Activated T-helper 1 cell treated with anti-CD3 and anti-CD28 coated beads, Interleukin-12 subunit alpha, Interleukin-12 subunit beta, Interleukin-2, Interleukin-4 antibody, amounts not matched to agents 30 ng/mL and 10 ng/mL and 1 ng/mL, durations not matched to agents 14 hours and 24 hours and 36 hours (primary cell): ENCODE data around the gene OSBPL6. TPM values are rescaled to one million over a fixed set of nuclear protein-coding genes. Genes with fewer than 3 reads are reported as not detected.
A peak's percentile ranks its signal among the peaks of the same experiment; 100 is the strongest.

Source experiments
- DNase-seq: peaks from one replicate; pipeline ENCODE4 v3.0.0; 2021; ENCODE audit warnings: low spot score
- H3K27ac Mint-ChIP-seq: one replicate; pipeline ENCODE4 v1.8.0; 2021; ENCODE audit warnings: mild to moderate bottlenecking, mixed read lengths
- H3K27me3 Mint-ChIP-seq: one replicate; pipeline ENCODE4 v1.8.0; 2022; ENCODE audit warnings: mild to moderate bottlenecking, moderate library complexity, mixed read lengths; ENCODE audit not compliant: insufficient read depth
- H3K36me3 Mint-ChIP-seq: one replicate; pipeline ENCODE4 v1.8.0; 2021; ENCODE audit warnings: low read depth, mixed read lengths
- H3K4me1 Mint-ChIP-seq: one replicate; pipeline ENCODE4 v1.8.0; 2021; ENCODE audit warnings: low read depth, mixed read lengths
- H3K4me3 Mint-ChIP-seq: one replicate; pipeline ENCODE4 v1.8.0; 2021; ENCODE audit warnings: mild to moderate bottlenecking, moderate library complexity, mixed read lengths
- H3K9me3 Mint-ChIP-seq: one replicate; pipeline ENCODE4 v1.8.0; 2021; ENCODE audit warnings: mixed read lengths
- intact Hi-C: fragments of 100-400 bp; cut with micrococcal nuclease; formaldehyde crosslinking; loops from one replicate; pipeline ENCODE4 v1.15.1; 2024
- total RNA-seq: library from RNA; stranded (reverse); gene quantifications from 2 replicates; pipeline ENCODE4 v1.2.3, GENCODE V29; 2022

Gene OSBPL6
- total RNA-seq, 1 donor from 2014 or later = 1.9 TPM

GRCh38 chr2:178287652-178288344 is 93.5 kb downstream of the OSBPL6 start:
- Mint-ChIP-seq H3K4me1 (no peaks in the 10 kb centered on the region), H3K27ac (no peak overlapping the region), H3K27me3 (no peaks in the 10 kb centered on the region), H3K4me3 (no peak overlapping the region), H3K9me3 (no peaks in the 10 kb centered on the region), H3K36me3 (no peaks in the 10 kb centered on the region)
- DNase-seq = no peak
- intact Hi-C loops = no loop called here

GRCh38 chr2:178291703-178292102 is 97.4 kb downstream of the OSBPL6 start:
- H3K4me3 Mint-ChIP-seq = no peak overlapping the region

DNA sequence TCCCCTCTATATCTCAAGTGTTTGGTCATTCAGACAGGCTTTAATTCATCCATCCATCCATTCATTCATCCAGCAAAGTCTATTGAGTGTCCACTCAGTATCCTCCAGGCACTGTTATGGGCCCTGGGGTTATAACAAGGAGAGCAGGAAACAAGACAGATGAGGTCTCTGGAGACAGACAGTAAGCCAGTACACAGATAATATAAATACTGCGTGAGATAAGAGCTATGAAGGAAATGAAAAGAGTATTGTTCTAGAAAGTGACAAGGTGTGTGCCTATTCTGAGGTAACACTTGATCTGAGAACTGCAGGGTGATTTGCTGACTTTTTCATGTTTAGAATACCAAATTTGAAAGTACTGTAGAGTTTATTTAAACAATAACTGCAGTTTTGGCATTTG is 98.3 kb downstream of the OSBPL6 start:
- Mint-ChIP-seq H3K27ac (no peak overlapping the region), H3K27me3 (peaks cover 7% of the 10 kb centered on the region), H3K4me3 (no peak overlapping the region), H3K4me1 (no peaks in the 10 kb centered on the region), H3K36me3 (no peaks in the 10 kb centered on the region), H3K9me3 (no peaks in the 10 kb centered on the region)
- no peak for DNase-seq
- intact Hi-C loops = no loop called here

More at GRCh38 chr2:178291703-178292102, 97.4 kb downstream of the OSBPL6 start:
- DNase-seq = no peak
- no peaks in the 10 kb centered on the region for H3K4me1 Mint-ChIP-seq
- no peaks in the 10 kb centered on the region for H3K9me3 Mint-ChIP-seq
- no peaks in the 10 kb centered on the region for H3K36me3 Mint-ChIP-seq
- intact Hi-C loops = no loop called here
- H3K27ac Mint-ChIP-seq = no peak overlapping the region
- peaks cover 3% of the 10 kb centered on the region for H3K27me3 Mint-ChIP-seq

GRCh38 chr2:178295115-178295514 is 100.8 kb downstream of the OSBPL6 start:
- no peaks in the 10 kb centered on the region for H3K36me3 Mint-ChIP-seq
- H3K27ac Mint-ChIP-seq = no peak overlapping the region
- H3K4me1 Mint-ChIP-seq = no peaks in the 10 kb centered on the region
- H3K27me3 Mint-ChIP-seq = peaks cover 8% of the 10 kb centered on the region
- no peaks in the 10 kb centered on the region for H3K9me3 Mint-ChIP-seq
- no peak for DNase-seq
- intact Hi-C loops = loop anchor here (5.0 kb wide), 1 partner anchor 183 kb away; the partner anchor contains the start of gene RBM45
- H3K4me3 Mint-ChIP-seq = no peak overlapping the region

DNA sequence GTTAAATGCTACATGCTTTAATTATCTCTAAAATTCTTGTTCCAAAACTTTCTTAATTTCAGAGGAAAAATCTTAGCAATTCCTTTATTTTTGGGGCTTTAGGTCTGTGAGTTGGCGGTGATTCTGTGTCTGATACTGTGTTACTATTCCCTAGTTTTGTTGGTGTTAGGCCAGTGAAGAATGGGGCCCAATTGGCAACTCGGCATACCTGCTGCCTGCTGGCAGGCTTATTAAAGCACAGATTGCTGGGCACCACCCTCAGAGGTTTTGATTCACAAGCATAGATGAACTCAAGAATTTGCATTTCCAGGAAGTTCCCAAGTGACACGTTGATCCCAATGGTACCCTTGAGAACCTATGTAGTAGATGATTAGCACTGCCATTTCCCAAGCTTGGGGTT is 101.6 kb downstream of the OSBPL6 start:
- intact Hi-C loops = loop anchor here (5.0 kb wide), 1 partner anchor 184 kb away; the partner anchor contains the start of gene RBM45
- DNase-seq = no peak
- H3K27ac Mint-ChIP-seq = no peak overlapping the region
- no peaks in the 10 kb centered on the region for H3K4me1 Mint-ChIP-seq
- no peaks in the 10 kb centered on the region for H3K36me3 Mint-ChIP-seq
- no peaks in the 10 kb centered on the region for H3K9me3 Mint-ChIP-seq
- H3K4me3 Mint-ChIP-seq = no peak overlapping the region
- H3K27me3 Mint-ChIP-seq = peaks cover 8% of the 10 kb centered on the region

- no peak for DNase-seq
- H3K4me1 Mint-ChIP-seq = no peaks in the 10 kb centered on the region
Observed at GRCh38 chr2:178296394-178297090, 102.2 kb downstream of the OSBPL6 start.

GRCh38 chr2:178297091-178297411 is 102.7 kb downstream of the OSBPL6 start:
- intact Hi-C loops = loop anchor here (5.0 kb wide), 1 partner anchor 185 kb away; the partner anchor contains the start of gene RBM45
- no peak overlapping the region for H3K4me3 Mint-ChIP-seq
- H3K27ac Mint-ChIP-seq = no peak overlapping the region
- no peaks in the 10 kb centered on the region for H3K4me1 Mint-ChIP-seq
- no peaks in the 10 kb centered on the region for H3K36me3 Mint-ChIP-seq
- no peak for DNase-seq
- peaks cover 8% of the 10 kb centered on the region for H3K27me3 Mint-ChIP-seq
- no peaks in the 10 kb centered on the region for H3K9me3 Mint-ChIP-seq

More at GRCh38 chr2:178296394-178297090, 102.2 kb downstream of the OSBPL6 start:
- H3K36me3 Mint-ChIP-seq = no peaks in the 10 kb centered on the region
- H3K27ac Mint-ChIP-seq = no peak overlapping the region
- H3K4me3 Mint-ChIP-seq = no peak overlapping the region
- intact Hi-C loops = loop anchor here (5.0 kb wide), 1 partner anchor 184 kb away; the partner anchor contains the start of gene RBM45
- peaks cover 8% of the 10 kb centered on the region for H3K27me3 Mint-ChIP-seq
- H3K9me3 Mint-ChIP-seq = no peaks in the 10 kb centered on the region

- Mint-ChIP-seq H3K4me3 (no peak overlapping the region), H3K27me3 (peaks cover 10% of the 10 kb centered on the region), H3K27ac (no peak overlapping the region), H3K4me1 (no peaks in the 10 kb centered on the region), H3K36me3 (no peaks in the 10 kb centered on the region), H3K9me3 (no peaks in the 10 kb centered on the region)
- no peak for DNase-seq
- intact Hi-C loops = loop anchor here (5.0 kb wide), 1 partner anchor 186 kb away; the partner anchor contains the start of gene RBM45
Observed at GRCh38 chr2:178298785-178299212, 104.5 kb downstream of the OSBPL6 start.

GRCh38 chr2:178301649-178302238 is 107.4 kb downstream of the OSBPL6 start:
- peaks cover 8% of the 10 kb centered on the region for H3K27me3 Mint-ChIP-seq
- no peaks in the 10 kb centered on the region for H3K9me3 Mint-ChIP-seq
- no peak overlapping the region for H3K4me3 Mint-ChIP-seq
- DNase-seq = no peak
- H3K36me3 Mint-ChIP-seq = no peaks in the 10 kb centered on the region
- intact Hi-C loops = no loop called here
- H3K4me1 Mint-ChIP-seq = no peaks in the 10 kb centered on the region
- no peak overlapping the region for H3K27ac Mint-ChIP-seq

DNA sequence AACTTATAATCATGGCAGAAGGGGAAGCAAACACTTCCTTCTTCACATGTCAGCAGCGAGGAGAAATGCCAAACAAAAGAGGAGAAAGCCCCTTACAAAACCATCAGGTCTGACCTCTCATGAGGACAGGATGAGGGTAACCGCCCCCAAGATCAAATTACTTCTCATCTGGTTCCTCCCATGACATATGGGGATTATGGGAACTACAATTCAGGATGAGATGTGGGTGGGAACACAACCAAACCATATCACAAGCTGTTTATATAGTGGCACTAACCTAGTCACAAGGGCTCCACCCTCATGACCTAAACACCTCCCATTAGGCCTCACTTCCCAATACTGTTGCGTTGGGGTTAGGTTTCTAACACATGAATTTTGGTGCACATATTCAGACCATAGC is 110.0 kb downstream of the OSBPL6 start:
- DNase-seq = no peak
- H3K36me3 Mint-ChIP-seq = no peaks in the 10 kb centered on the region
- no peaks in the 10 kb centered on the region for H3K9me3 Mint-ChIP-seq
- H3K27me3 Mint-ChIP-seq = peaks cover 14% of the 10 kb centered on the region
- no peak overlapping the region for H3K4me3 Mint-ChIP-seq
- intact Hi-C loops = no loop called here
- H3K4me1 Mint-ChIP-seq = no peaks in the 10 kb centered on the region
- no peak overlapping the region for H3K27ac Mint-ChIP-seq

DNA sequence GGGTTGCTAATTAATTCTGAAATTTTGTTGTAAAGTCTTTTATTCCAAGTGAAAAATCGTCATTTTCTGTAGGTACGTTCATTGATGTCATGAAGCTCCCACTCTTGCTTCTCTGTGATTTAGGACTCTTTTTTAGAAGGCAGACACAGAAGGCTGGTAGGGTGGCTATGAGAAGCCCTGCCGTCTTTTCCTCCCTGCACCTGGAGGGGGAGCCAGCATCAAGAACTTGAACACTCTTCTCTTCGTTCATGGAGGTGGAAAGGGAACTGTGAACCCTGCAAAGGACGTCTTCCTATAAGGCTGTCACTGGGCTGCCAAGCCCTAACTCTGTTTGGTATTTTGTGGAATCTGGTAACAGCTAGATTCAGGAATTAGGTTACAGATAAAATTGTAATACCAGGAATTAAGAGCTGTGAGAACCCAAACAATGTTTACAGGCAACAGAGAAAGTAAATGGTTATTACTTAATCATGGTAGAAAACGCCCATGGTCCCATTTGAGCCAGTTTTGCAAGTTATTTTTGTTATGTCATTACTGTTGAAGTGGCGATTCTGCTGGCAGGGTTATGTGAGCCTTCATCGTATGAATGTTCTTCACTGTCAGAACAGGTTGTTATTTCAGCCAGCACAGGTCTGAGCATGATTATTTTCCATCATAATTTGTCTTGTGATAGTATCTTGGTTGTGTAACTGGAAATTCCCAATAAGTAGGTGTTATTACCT is 112.2 kb downstream of the OSBPL6 start:
- H3K9me3 Mint-ChIP-seq = no peaks in the 10 kb centered on the region
- H3K27me3 Mint-ChIP-seq = peaks cover 14% of the 10 kb centered on the region
- intact Hi-C loops = loop anchor here (1.0 kb wide), 1 partner anchor 108 kb away; no protein-coding TSS in a partner anchor
- H3K4me1 Mint-ChIP-seq = no peaks in the 10 kb centered on the region
- H3K27ac Mint-ChIP-seq = no peak overlapping the region
- no peak overlapping the region for H3K4me3 Mint-ChIP-seq
- DNase-seq = peak; percentile 35
- H3K36me3 Mint-ChIP-seq = no peaks in the 10 kb centered on the region

DNA sequence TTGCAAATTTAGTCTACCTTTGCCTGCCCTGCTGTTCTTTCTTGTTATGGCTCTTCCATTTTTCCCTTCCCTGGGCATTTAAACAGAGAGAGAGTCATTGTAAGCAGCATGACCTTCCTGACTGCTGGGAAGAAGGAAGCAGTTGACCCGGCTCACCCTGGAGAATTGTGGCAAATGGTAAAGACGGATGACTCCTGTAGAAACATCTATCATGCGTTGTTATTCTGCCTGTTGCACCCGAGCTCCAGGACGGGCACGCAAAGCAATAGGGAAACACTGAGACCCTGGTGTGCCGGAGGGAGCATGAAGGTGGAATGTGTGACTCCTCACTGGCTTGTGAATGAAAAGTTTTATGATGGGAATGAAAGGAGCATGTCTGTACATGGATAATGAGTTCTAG is 113.3 kb downstream of the OSBPL6 start:
- Mint-ChIP-seq H3K9me3 (no peaks in the 10 kb centered on the region), H3K27ac (no peak overlapping the region), H3K4me1 (no peaks in the 10 kb centered on the region), H3K36me3 (no peaks in the 10 kb centered on the region), H3K27me3 (peaks cover 14% of the 10 kb centered on the region), H3K4me3 (no peak overlapping the region)
- DNase-seq = no peak
- intact Hi-C loops = no loop called here
